GM19455 (cell line): ENCODE data around the gene TECRL.

ENCODE experiments used
- ATAC-seq: cut with Tn5 transposase; IDR thresholded peaks from one replicate; pipeline ENCODE4 v1.9.1; 2021; ENCODE audit not compliant: unreplicated experiment

The TECRL gene

GRCh38 chr4:64409300-64409699, at the start of gene TECRL:
TECRL (minus strand) TSS chr4:64409450; CDS start chr4:64409351, 99 bp downstream.
- ATAC-seq: no peak

GRCh38 chr4:64432674-64433073, 23.4 kb upstream of the TECRL start:
- no peak for ATAC-seq

GRCh38 chr4:64430933-64431332, 21.7 kb upstream of the TECRL start:
- no peak for ATAC-seq

GRCh38 chr4:64417974-64418373, 8.7 kb upstream of the TECRL start:
- ATAC-seq: no peak

- ATAC-seq: no peak
These were observed 2.2 kb downstream of the TECRL start for GRCh38 chr4:64407000-64407399.

GRCh38 chr4:64405761-64406160, 3.5 kb downstream of the TECRL start:
- ATAC-seq: no peak

- no peak for ATAC-seq
These were observed 6.6 kb downstream of the TECRL start for GRCh38 chr4:64402684-64403083.

GRCh38 chr4:64399313-64400109, 9.7 kb downstream of the TECRL start:
- ATAC-seq: no peak

- no peak for ATAC-seq
These were observed 14.8 kb downstream of the TECRL start for GRCh38 chr4:64394469-64394868.

GRCh38 chr4:64388252-64388651, 21.0 kb downstream of the TECRL start:
- no peak for ATAC-seq

GRCh38 chr4:64385220-64385619, 24.0 kb downstream of the TECRL start:
- ATAC-seq: no peak

DNA sequence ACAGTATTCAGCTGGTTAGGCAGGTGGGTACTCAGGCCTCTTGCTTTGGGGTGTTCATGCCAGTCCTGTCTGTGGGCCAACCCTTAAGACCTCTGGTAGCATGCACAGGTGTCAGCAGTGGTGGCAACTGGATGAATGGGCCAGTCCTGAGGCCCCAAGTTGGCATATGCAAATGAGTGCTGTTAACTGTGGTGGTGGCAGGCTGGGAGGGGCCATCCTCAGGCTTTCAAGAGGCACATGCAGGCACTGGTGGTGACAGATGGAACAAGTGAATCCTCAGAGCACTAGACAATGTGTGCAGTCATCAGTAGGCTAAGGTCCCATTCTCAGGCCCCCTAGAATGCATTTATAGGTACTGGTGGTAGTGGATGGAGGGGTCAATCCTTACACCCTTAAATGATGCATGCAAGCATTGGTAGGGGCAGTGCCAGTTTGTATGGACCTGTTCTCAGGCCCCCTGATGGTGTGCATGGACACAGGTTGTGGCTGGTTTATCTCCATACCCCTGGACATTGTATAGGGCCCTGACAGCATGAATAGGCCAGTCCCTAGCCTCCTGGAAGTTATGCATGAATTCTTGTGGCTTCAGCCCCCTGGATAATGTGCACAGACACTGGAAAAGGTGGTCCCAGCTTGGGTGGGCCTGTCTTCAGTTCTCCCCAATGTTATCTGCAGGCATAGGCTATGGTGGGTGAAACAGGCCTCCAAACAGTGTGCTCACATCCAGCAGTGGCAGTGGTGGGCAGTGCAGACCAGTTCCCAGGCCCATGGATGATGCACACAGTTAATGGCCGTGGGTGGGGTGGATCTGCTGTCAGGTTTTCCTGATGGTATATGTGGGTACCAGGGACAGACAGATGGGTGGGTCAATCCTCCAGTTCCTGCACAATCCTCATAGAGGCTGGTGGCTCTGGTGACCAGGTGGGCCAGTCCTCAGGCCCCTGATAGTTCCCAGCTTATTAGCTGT, 24.7 kb downstream of the TECRL start:
- ATAC-seq: no peak

GRCh38 chr4:64368741-64369140, 40.5 kb downstream of the TECRL start:
- ATAC-seq: no peak

DNA sequence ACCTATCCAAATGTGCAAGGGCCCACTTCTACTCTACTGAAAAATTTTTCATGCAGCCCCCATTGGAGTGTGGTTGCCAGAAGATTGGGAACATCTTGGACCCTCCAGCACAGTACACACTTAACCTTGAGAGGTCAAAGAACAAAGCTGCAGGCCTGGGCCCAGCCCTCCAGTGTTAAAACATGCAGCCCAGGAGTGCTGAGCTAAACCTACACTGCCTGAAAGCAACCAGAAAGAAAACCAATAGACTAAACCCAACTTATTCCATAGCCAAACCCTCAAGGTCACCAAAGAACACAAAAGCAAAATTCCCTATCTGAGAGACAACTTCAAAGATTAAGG, 47.9 kb downstream of the TECRL start:
- no peak for ATAC-seq

GRCh38 chr4:64360664-64361398, 48.4 kb downstream of the TECRL start:
- ATAC-seq: no peak

DNA sequence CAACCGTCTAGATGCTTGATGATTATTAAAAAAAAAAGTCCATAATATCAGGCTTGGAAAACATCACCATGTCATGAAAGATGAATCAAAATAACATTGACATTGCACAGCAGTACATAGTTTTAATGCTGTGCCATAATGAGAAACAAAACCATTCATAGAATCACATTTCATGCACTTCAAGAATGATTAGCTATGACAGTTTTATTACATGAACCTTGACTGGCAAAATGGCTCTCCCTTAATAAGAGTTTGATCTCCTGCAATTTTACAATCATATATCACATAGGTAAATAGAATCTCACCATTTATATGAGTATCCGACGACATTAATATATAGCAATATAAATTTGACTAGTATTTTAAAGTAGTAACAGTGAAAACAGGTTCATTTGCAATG, 49.8 kb downstream of the TECRL start:
- ATAC-seq: no peak

DNA sequence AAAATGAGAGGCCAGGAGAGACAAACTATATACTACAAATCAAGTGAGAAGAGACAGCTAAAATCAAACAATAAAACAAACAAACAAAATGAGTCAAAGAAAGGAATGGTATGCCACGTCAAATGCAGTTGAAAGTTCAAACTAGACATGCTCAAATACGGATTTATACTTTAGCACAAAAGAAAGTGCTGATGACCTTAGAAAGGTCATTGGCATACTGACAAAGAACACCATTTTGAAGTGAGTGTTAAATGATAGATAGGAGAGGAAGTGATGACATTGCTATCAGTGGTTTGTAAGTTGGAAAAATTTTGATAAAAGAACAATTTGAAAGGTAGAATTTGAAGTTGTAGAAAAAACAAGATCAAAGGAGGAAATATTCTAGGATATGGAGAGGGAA, 55.3 kb downstream of the TECRL start:
- no peak for ATAC-seq

- no peak for ATAC-seq
These were observed 67.5 kb downstream of the TECRL start for GRCh38 chr4:64341711-64342110.

- no peak for ATAC-seq
These were observed 68.8 kb downstream of the TECRL start for GRCh38 chr4:64340218-64341110.

DNA sequence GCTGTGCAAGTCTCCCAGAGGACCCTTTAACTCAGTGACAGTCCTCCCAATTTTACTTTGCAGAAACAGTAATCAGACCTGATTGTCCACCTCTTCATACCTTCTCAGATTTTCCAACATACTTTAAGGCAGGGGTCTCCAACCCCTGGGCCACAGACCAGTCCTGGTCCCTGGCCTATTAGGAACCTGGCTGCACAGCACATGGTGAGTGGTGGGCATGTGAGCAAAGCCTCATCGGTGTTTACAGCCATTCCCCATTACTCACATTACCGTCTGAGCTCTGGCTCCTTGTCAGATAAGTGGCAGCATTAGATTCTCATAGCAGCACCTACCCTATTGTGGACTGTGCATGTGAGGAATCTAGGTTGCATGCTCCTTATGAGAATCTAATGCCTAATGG, 74.3 kb downstream of the TECRL start:
- ATAC-seq: no peak
